Skeletal muscle satellite cell (primary cell): Measurements from ENCODE around the gene TGM2.
"Not testable (repeated sequence)": the region's sequence is repeated elsewhere in the genome, so short reads cannot be mapped to it uniquely, and the experiment has no call there.

ENCODE experiments used
- H3K27me3 ChIP-seq: 2 replicates; pipeline ENCODE4 v1.7.0; 2013; ENCODE audit warnings: low read length; ENCODE audit not compliant: control insufficient read depth, insufficient read depth
- H3K36me3 ChIP-seq: 2 replicates; pipeline ENCODE4 v1.7.0; 2013; ENCODE audit warnings: mild to moderate bottlenecking, control low read depth, low read length; ENCODE audit not compliant: insufficient read depth
- H3K4me1 ChIP-seq: 2 replicates; pipeline ENCODE4 v1.7.0; 2013; ENCODE audit warnings: low read length; ENCODE audit not compliant: control insufficient read depth, insufficient read depth
- H3K4me2 ChIP-seq: 2 replicates; pipeline ENCODE4 v1.7.0; 2013; ENCODE audit warnings: mild to moderate bottlenecking, low read length
- H3K4me3 ChIP-seq: 2 replicates; pipeline ENCODE4 v1.7.0; 2013; ENCODE audit warnings: low read length
- H3K9ac ChIP-seq: 2 replicates; pipeline ENCODE4 v1.7.0; 2013; ENCODE audit warnings: mild to moderate bottlenecking, low read depth, low read length, moderate library complexity
- H3K9me3 ChIP-seq: replicated peaks from 2 replicates; pipeline ENCODE4 v1.7.0; 2013; ENCODE audit warnings: mild to moderate bottlenecking, control low read depth, low read length

TGM2 gene

GRCh38 chr20:38112261-38112929 lies 52.7 kb downstream of the TGM2 start:
- H3K4me3 ChIP-seq = no peak overlapping the region
- no peak overlapping the region for H3K4me2 ChIP-seq
- H3K9me3 ChIP-seq = no peaks in the 10 kb centered on the region
- H3K4me1 ChIP-seq = peaks cover 42% of the 10 kb centered on the region
- no peak overlapping the region for H3K9ac ChIP-seq
- no peaks in the 10 kb centered on the region for H3K27me3 ChIP-seq
- no peaks in the 10 kb centered on the region for H3K36me3 ChIP-seq

- no peak overlapping the region for H3K4me3 ChIP-seq
- H3K9me3 ChIP-seq = no peaks in the 10 kb centered on the region
- H3K27me3 ChIP-seq = no peaks in the 10 kb centered on the region
- no peaks in the 10 kb centered on the region for H3K36me3 ChIP-seq
- no peak overlapping the region for H3K9ac ChIP-seq
- no peak overlapping the region for H3K4me2 ChIP-seq
- H3K4me1 ChIP-seq = peaks cover 40% of the 10 kb centered on the region
These were observed 53.5 kb downstream of the TGM2 start for GRCh38 chr20:38111366-38112232.

- no peaks in the 10 kb centered on the region for H3K9me3 ChIP-seq
- H3K9ac ChIP-seq = peak overlapping the region; percentile 29
- peak overlapping the region; percentile 19 for H3K4me3 ChIP-seq
- H3K4me1 ChIP-seq = peaks cover 40% of the 10 kb centered on the region
- peak overlapping the region; percentile 52 for H3K4me2 ChIP-seq
- no peaks in the 10 kb centered on the region for H3K36me3 ChIP-seq
- no peaks in the 10 kb centered on the region for H3K27me3 ChIP-seq
These were observed 54.4 kb downstream of the TGM2 start for GRCh38 chr20:38110525-38111178.

GRCh38 chr20:38109591-38110524 lies 55.2 kb downstream of the TGM2 start:
- no peaks in the 10 kb centered on the region for H3K27me3 ChIP-seq
- no peaks in the 10 kb centered on the region for H3K36me3 ChIP-seq
- peak overlapping the region; percentile 52 for H3K4me2 ChIP-seq
- peak overlapping the region; percentile 29 for H3K9ac ChIP-seq
- H3K4me3 ChIP-seq = peak overlapping the region; percentile 19
- peaks cover 40% of the 10 kb centered on the region for H3K4me1 ChIP-seq
- H3K9me3 ChIP-seq = no peaks in the 10 kb centered on the region

- peak overlapping the region; percentile 6 for H3K4me3 ChIP-seq
These were observed 56.0 kb downstream of the TGM2 start for GRCh38 chr20:38108986-38109541.

GRCh38 chr20:38108438-38108985 lies 56.6 kb downstream of the TGM2 start:
- H3K9me3 ChIP-seq = no peaks in the 10 kb centered on the region
- peak overlapping the region; percentile 4 for H3K9ac ChIP-seq
- H3K4me2 ChIP-seq = no peak overlapping the region
- H3K4me1 ChIP-seq = peaks cover 33% of the 10 kb centered on the region
- no peak overlapping the region for H3K4me3 ChIP-seq
- H3K36me3 ChIP-seq = no peaks in the 10 kb centered on the region
- H3K27me3 ChIP-seq = no peaks in the 10 kb centered on the region

More at GRCh38 chr20:38108986-38109541, 56.0 kb downstream of the TGM2 start:
- H3K9me3 ChIP-seq = no peaks in the 10 kb centered on the region
- peaks cover 39% of the 10 kb centered on the region for H3K4me1 ChIP-seq
- H3K36me3 ChIP-seq = no peaks in the 10 kb centered on the region
- H3K4me2 ChIP-seq = peak overlapping the region; percentile 48
- no peaks in the 10 kb centered on the region for H3K27me3 ChIP-seq
- H3K9ac ChIP-seq = peak overlapping the region; percentile 15

GRCh38 chr20:38107916-38108315 lies 57.2 kb downstream of the TGM2 start:
- not testable (repeated sequence) for H3K4me3 ChIP-seq, H3K27me3 ChIP-seq, H3K9me3 ChIP-seq, H3K9ac ChIP-seq, H3K36me3 ChIP-seq, H3K4me2 ChIP-seq
- H3K4me1 ChIP-seq = peaks cover 33% of the 10 kb centered on the region

- not testable (repeated sequence) for H3K4me3 ChIP-seq, H3K36me3 ChIP-seq, H3K4me2 ChIP-seq, H3K27me3 ChIP-seq, H3K9ac ChIP-seq, H3K9me3 ChIP-seq
- peaks cover 33% of the 10 kb centered on the region for H3K4me1 ChIP-seq
These were observed 57.7 kb downstream of the TGM2 start for GRCh38 chr20:38107386-38107785.

GRCh38 chr20:38106461-38106860 lies 58.6 kb downstream of the TGM2 start:
- H3K4me1 ChIP-seq = peaks cover 31% of the 10 kb centered on the region
- no peaks in the 10 kb centered on the region for H3K36me3 ChIP-seq
- H3K4me3 ChIP-seq = no peak overlapping the region
- H3K27me3 ChIP-seq = no peaks in the 10 kb centered on the region
- H3K4me2 ChIP-seq = no peak overlapping the region
- H3K9me3 ChIP-seq = no peaks in the 10 kb centered on the region
- H3K9ac ChIP-seq = no peak overlapping the region

- Histone ChIP-seq H3K9ac (no peak overlapping the region), H3K4me1 (peaks cover 10% of the 10 kb centered on the region), H3K36me3 (no peaks in the 10 kb centered on the region), H3K4me3 (no peak overlapping the region), H3K9me3 (no peaks in the 10 kb centered on the region), H3K4me2 (no peak overlapping the region), H3K27me3 (no peaks in the 10 kb centered on the region)
These were observed 60.8 kb downstream of the TGM2 start for GRCh38 chr20:38104285-38104684.
